Measurements from ENCODE around the gene CRY2. TPM values are rescaled to one million over a fixed set of nuclear protein-coding genes. Genes with fewer than 3 reads are reported as not detected.

CRY2 gene
- total and polyA plus RNA-seq, 3 donors from 2014 or later, result 80.0 to 124 (median 109) TPM

DNA sequence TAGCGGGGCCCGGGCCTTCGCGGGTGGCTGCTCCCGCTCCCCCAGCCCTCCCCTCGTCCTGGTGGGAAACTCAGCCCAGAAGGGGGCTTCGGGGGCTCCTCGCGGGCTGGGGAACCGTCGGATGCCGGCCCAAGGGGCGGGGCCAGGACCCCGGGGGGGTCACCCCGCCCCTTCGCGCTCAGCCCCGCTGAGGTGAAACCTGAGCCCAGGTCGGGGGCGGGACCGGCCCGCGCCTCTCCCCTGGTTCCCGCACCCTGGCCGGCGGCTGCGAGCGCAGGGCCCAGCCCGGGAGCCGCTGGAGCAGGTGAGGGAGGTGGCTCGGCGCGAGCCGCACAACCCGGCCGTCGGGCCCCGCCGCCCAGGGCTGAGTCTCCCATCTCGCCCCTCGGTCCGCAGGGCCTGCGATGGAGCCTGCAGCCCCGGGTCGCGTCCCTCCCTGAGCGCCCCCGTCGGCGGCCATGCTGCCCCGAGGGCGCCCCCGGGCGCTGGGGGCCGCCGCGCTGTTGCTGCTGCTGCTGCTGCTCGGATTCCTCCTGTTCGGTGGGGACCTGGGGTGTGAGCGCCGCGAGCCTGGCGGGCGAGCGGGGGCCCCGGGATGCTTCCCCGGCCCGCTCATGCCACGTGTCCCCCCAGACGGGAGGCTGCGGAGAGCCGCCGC is 75.3 kb downstream of the CRY2 start, which contains the start of gene LARGE2:
TSS of gene LARGE2 (plus strand) at position 232 of the 658 bp plus-strand sequence. CDS start at position 459, 227 bp downstream.
- peak within 1 kb of the TSS; percentile 41 to 54 for H3K4me3 ChIP-seq
- peak within 1 kb of the TSS; percentile 3 to 59 for H3K27ac ChIP-seq
- peaks cover 14% of the 10 kb centered on the region for H3K4me1 ChIP-seq
- no peaks in the 10 kb centered on the region for H3K27me3 ChIP-seq
- DNase-seq, result no peak
- intact Hi-C loops (cut with DNase I; ENCODE audit: low total_unique reads), result no loop called here
- WGBS, 2 donors, result 0 to 2% methylated on average over 8 to 49 of the region's 73 CpGs
- no peaks in the 10 kb centered on the region for H3K36me3 ChIP-seq (ENCODE audit: low read depth, missing control alignments)
- TF ChIP-seq POLR2A (IDR thresholded peaks at IDR 0.05), result no peak
- TF ChIP-seq, protein P1, sequence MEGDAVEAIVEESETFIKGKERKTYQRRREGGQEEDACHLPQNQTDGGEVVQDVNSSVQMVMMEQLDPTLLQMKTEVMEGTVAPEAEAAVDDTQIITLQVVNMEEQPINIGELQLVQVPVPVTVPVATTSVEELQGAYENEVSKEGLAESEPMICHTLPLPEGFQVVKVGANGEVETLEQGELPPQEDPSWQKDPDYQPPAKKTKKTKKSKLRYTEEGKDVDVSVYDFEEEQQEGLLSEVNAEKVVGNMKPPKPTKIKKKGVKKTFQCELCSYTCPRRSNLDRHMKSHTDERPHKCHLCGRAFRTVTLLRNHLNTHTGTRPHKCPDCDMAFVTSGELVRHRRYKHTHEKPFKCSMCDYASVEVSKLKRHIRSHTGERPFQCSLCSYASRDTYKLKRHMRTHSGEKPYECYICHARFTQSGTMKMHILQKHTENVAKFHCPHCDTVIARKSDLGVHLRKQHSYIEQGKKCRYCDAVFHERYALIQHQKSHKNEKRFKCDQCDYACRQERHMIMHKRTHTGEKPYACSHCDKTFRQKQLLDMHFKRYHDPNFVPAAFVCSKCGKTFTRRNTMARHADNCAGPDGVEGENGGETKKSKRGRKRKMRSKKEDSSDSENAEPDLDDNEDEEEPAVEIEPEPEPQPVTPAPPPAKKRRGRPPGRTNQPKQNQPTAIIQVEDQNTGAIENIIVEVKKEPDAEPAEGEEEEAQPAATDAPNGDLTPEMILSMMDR (IDR thresholded peaks at IDR 0.05), result no peak
- H3K9me3 ChIP-seq, result no peaks in the 10 kb centered on the region

DNA sequence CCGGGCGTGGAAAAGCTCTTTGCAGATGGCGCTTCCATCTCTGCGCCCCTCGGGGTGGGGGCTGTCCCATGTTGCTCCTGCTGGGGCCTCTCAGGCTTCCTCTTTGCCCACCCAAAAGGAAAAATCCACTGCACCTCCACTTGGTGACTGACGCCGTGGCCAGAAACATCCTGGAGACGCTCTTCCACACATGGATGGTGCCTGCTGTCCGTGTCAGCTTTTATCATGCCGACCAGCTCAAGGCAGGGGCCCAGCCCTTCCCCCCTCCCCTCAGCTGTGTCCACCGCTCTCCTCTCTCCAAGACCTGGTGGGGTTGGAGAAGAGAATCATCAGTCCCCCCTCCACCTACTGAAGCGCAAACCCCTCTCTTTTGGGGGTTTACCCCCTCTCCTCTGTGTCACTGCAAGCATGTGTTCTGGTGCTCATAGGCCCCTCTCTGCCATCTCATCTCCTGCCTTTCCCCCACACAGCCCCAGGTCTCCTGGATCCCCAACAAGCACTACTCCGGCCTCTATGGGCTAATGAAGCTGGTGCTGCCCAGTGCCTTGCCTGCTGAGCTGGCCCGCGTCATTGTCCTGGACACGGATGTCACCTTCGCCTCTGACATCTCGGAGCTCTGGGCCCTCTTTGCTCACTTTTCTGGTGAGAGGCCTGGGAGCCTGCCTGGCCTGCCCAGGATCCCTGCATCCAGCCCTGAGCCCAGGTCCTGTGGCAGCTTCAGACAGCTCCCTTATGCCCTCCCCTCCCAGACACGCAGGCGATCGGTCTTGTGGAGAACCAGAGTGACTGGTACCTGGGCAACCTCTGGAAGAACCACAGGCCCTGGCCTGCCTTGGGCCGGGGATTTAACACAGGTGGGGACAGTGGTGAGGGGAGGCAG is 77.0 kb downstream of the CRY2 start:
- no peak for DNase-seq
- H3K27me3 ChIP-seq, result no peaks in the 10 kb centered on the region
- intact Hi-C loops (cut with DNase I; ENCODE audit: low total_unique reads), result no loop called here
- no peaks in the 10 kb centered on the region for H3K36me3 ChIP-seq (ENCODE audit: low read depth, missing control alignments)
- peaks cover 14% of the 10 kb centered on the region for H3K4me1 ChIP-seq
- H3K4me3 ChIP-seq, result no peak overlapping the region
- TF ChIP-seq, protein P1 (IDR thresholded peaks at IDR 0.05), result no peak
- TF ChIP-seq POLR2A (IDR thresholded peaks at IDR 0.05), result no peak
- H3K9me3 ChIP-seq, result no peaks in the 10 kb centered on the region
- no peak overlapping the region for H3K27ac ChIP-seq
- WGBS, 2 donors, result 66 to 81% methylated on average over 16 to 22 of the region's 22 CpGs

DNA sequence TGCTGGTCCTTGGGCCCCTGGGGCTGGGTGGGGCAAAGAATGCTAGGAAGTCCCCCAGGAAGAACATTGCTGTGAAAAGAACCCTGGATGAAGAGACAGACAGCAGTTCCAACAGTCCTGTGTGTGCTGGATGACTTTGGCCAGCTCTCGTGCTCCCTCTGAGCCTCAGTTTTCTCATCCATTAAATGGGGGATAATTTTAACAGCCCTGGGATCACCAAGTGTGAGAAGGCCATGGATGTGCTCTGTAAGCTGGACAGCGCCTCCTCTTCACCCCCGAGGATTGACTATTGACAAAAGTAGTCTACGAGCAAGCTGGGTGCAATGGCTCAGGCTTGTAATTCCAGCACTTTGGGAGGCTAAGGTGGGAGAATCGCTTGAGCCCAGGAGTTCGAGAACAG is 77.7 kb downstream of the CRY2 start:
- H3K27me3 ChIP-seq, result no peaks in the 10 kb centered on the region
- H3K4me3 ChIP-seq, result no peak overlapping the region
- H3K9me3 ChIP-seq, result no peaks in the 10 kb centered on the region
- peaks cover 14% of the 10 kb centered on the region for H3K4me1 ChIP-seq
- WGBS, 2 donors, result 83 to 89% methylated on average over 6 of the region's 6 CpGs
- TF ChIP-seq POLR2A (IDR thresholded peaks at IDR 0.05), result no peak
- TF ChIP-seq, protein P1 (IDR thresholded peaks at IDR 0.05), result no peak
- intact Hi-C loops (cut with DNase I; ENCODE audit: low total_unique reads), result no loop called here
- no peak overlapping the region for H3K27ac ChIP-seq
- H3K36me3 ChIP-seq (ENCODE audit: low read depth, missing control alignments), result no peaks in the 10 kb centered on the region
- DNase-seq, result no peak

DNA sequence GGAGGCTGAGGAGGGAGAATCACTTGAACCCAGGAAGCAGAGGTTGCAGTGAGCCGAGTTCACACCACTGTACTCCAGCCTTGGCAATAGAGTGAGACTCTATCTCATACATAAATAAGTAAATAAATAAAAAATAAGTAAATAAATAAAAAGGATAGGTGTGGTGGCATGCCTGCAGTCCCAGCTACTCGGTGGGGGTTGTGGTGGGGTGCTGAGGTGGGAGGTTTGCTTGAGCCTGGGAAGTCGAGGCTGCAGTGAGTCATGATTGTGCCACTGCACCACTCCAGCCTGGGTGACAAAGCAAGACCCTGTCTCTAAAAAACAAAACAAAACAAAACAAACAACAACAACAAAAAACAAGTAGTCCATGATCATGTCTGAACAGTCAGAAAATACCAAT is 78.3 kb downstream of the CRY2 start:
- Histone ChIP-seq H3K27me3 (no peaks in the 10 kb centered on the region), H3K36me3 (ENCODE audit: low read depth, missing control alignments) (no peaks in the 10 kb centered on the region), H3K27ac (no peak overlapping the region)

More for the DNA sequence above, 78.3 kb downstream of the CRY2 start:
- Histone ChIP-seq H3K9me3 (no peaks in the 10 kb centered on the region), H3K4me3 (no peak overlapping the region), H3K4me1 (peaks cover 14% of the 10 kb centered on the region)
- 86 to 92% methylated on average over 3 of the region's 3 CpGs for WGBS, 2 donors
- intact Hi-C loops (cut with DNase I; ENCODE audit: low total_unique reads), result no loop called here
- no peak for DNase-seq
- TF ChIP-seq POLR2A (IDR thresholded peaks at IDR 0.05), result no peak
- TF ChIP-seq, protein P1 (IDR thresholded peaks at IDR 0.05), result no peak
